CD4-positive, alpha-beta T cell treated with Interleukin-17A for 1 hour (primary cell): ENCODE results near the gene STAB2.

ENCODE experiments used
- DNase-seq: peaks from one replicate; pipeline ENCODE4 v3.0.0-alpha.2; 2020

Gene STAB2

GRCh38 chr12:103698752-103699560 lies 111.9 kb downstream of the STAB2 start:
- no peak for DNase-seq

GRCh38 chr12:103705098-103705497 lies 118.0 kb downstream of the STAB2 start:
- DNase-seq = no peak

GRCh38 chr12:103705927-103706326 lies 118.9 kb downstream of the STAB2 start:
- no peak for DNase-seq

- DNase-seq = no peak
These were observed 120.4 kb downstream of the STAB2 start for GRCh38 chr12:103707446-103707845.

- DNase-seq = no peak
These were observed 123.5 kb downstream of the STAB2 start for GRCh38 chr12:103710544-103710943.

GRCh38 chr12:103712216-103712615 lies 125.1 kb downstream of the STAB2 start:
- no peak for DNase-seq

GRCh38 chr12:103715494-103715893 lies 128.4 kb downstream of the STAB2 start:
- no peak for DNase-seq

- DNase-seq = no peak
These were observed 129.6 kb downstream of the STAB2 start for GRCh38 chr12:103716517-103717196.

GRCh38 chr12:103725398-103725797 lies 138.3 kb downstream of the STAB2 start:
- no peak for DNase-seq

GRCh38 chr12:103727638-103728037 lies 140.6 kb downstream of the STAB2 start:
- DNase-seq = no peak

GRCh38 chr12:103728323-103728722 lies 141.2 kb downstream of the STAB2 start:
- no peak for DNase-seq

GRCh38 chr12:103729499-103729898 lies 142.4 kb downstream of the STAB2 start:
- no peak for DNase-seq

GRCh38 chr12:103731539-103731938 lies 144.5 kb downstream of the STAB2 start:
- DNase-seq = no peak

GRCh38 chr12:103734863-103735262 lies 147.8 kb downstream of the STAB2 start:
- DNase-seq = no peak

GRCh38 chr12:103735291-103735690 lies 148.2 kb downstream of the STAB2 start:
- no peak for DNase-seq

- DNase-seq = no peak
These were observed 149.5 kb downstream of the STAB2 start for GRCh38 chr12:103736572-103736971.

- DNase-seq = no peak
These were observed 150.8 kb downstream of the STAB2 start for GRCh38 chr12:103737881-103738280.

GRCh38 chr12:103742349-103742932 lies 155.4 kb downstream of the STAB2 start:
- no peak for DNase-seq

GRCh38 chr12:103743788-103744187 lies 156.7 kb downstream of the STAB2 start:
- no peak for DNase-seq

GRCh38 chr12:103745962-103746361 lies 158.9 kb downstream of the STAB2 start:
- DNase-seq = no peak

- DNase-seq = no peak
These were observed 160.9 kb downstream of the STAB2 start for GRCh38 chr12:103748002-103748401.

- no peak for DNase-seq
These were observed 161.8 kb downstream of the STAB2 start for GRCh38 chr12:103748875-103749274.

GRCh38 chr12:103751171-103751570 lies 164.1 kb downstream of the STAB2 start:
- DNase-seq = no peak

- DNase-seq = no peak
These were observed 164.5 kb downstream of the STAB2 start for GRCh38 chr12:103751600-103751999.
